IMR-90 (cell line): ENCODE results near the gene MCM6. TPM values are rescaled to one million over a fixed set of nuclear protein-coding genes. Genes with fewer than 3 reads are reported as not detected.

Experiments
- ATAC-seq: fragments of 200-7000 bp; cut with Tn5 transposase; 2 replicates; pipeline ENCODE4 v1.9.1; 2020; ENCODE audit warnings: low read depth, mild to moderate bottlenecking, moderate library complexity
- BruUV-seq: library from RNA; stranded (reverse); fragments of 400-500 nt; replicated peaks from 2 replicates; lab custom pipeline; 2021; lab: Mats Ljungman, UMichigan
- CTCF ChIA-PET: fragments of 300-600 bp; formaldehyde crosslinking; extraction: SDS; loops from one replicate; lab custom pipeline; 2021; ENCODE audit warnings: antibody characterized with exemption; lab: Yijun Ruan, JAX
- POLR2A ChIA-PET: fragments of 300-600 bp; sonication (Branson Sonifier 250); formaldehyde crosslinking; loops from one replicate; lab custom pipeline; 2022; ENCODE audit warnings: antibody characterized with exemption; ENCODE audit not compliant: unreplicated experiment; lab: Charles Lee
- DNase-seq: peaks from one replicate; pipeline ENCODE4 v3.0.0; 2013
- H2AFZ ChIP-seq: replicated peaks from 2 replicates; pipeline ENCODE3; 2013; ENCODE audit warnings: low read length, mild to moderate bottlenecking; ENCODE audit not compliant: poor library complexity
- H2AK5ac ChIP-seq: 2 replicates; pipeline ENCODE4 v1.6.1; 2013; ENCODE audit warnings: low read depth, low read length, inconsistent platforms
- H2AK9ac ChIP-seq: replicated peaks from 2 replicates; pipeline ENCODE3; 2013; ENCODE audit warnings: mild to moderate bottlenecking, low read depth, low read length, moderate library complexity; ENCODE audit not compliant: poor library complexity
- H2BK120ac ChIP-seq: 2 replicates; pipeline ENCODE4 v1.6.1; 2013; ENCODE audit warnings: low read depth, low read length, inconsistent platforms
- H2BK15ac ChIP-seq: 3 replicates; pipeline ENCODE4 v1.6.1; 2013; ENCODE audit warnings: low read depth, low read length, inconsistent platforms
- H2BK20ac ChIP-seq: 2 replicates; pipeline ENCODE4 v1.6.1; 2013; ENCODE audit warnings: low read depth, mild to moderate bottlenecking, inconsistent platforms, low read length, moderate library complexity
- H2BK5ac ChIP-seq: 2 replicates; pipeline ENCODE4 v1.6.1; 2013; ENCODE audit warnings: mild to moderate bottlenecking, low read depth, low read length, inconsistent platforms; ENCODE audit not compliant: poor library complexity, severe bottlenecking
- H3K14ac ChIP-seq: replicated peaks from 2 replicates; pipeline ENCODE4 v1.6.1; 2013; ENCODE audit warnings: low read depth, low read length, inconsistent platforms
- H3K18ac ChIP-seq: 2 replicates; pipeline ENCODE4 v1.6.1; 2013; ENCODE audit warnings: low read depth, low read length, control low read depth
- H3K23ac ChIP-seq: 2 replicates; pipeline ENCODE4 v1.6.1; 2013; ENCODE audit warnings: low read depth, low read length, inconsistent platforms
- H3K27ac ChIP-seq: 2 replicates; pipeline ENCODE4 v1.5.1; 2013; ENCODE audit warnings: mild to moderate bottlenecking, control low read depth, low read length; ENCODE audit not compliant: insufficient read depth
- H3K27me3 ChIP-seq: 2 replicates; pipeline ENCODE4 v1.6.1; 2013; ENCODE audit warnings: low read length; ENCODE audit not compliant: control insufficient read depth, insufficient read depth
- H3K36me3 ChIP-seq: 2 replicates; pipeline ENCODE4 v1.6.1; 2013; ENCODE audit warnings: low read length, mixed read lengths; ENCODE audit not compliant: control insufficient read depth, insufficient read depth
- H3K4ac ChIP-seq: 2 replicates; pipeline ENCODE4 v1.6.1; 2013; ENCODE audit warnings: low read depth, low read length, inconsistent platforms
- H3K4me1 ChIP-seq: 2 replicates; pipeline ENCODE4 v1.6.1; 2013; ENCODE audit warnings: low read length, mixed read lengths; ENCODE audit not compliant: control insufficient read depth, insufficient read depth
- H3K4me2 ChIP-seq: 2 replicates; pipeline ENCODE4 v1.6.1; 2013; ENCODE audit warnings: low read depth, mild to moderate bottlenecking, control low read depth, low read length, moderate library complexity
- H3K4me3 ChIP-seq: 2 replicates; pipeline ENCODE4 v1.5.1; 2013; ENCODE audit warnings: low read depth, mild to moderate bottlenecking, control low read depth, low read length, moderate library complexity; ENCODE audit not compliant: insufficient read depth
- H3K56ac ChIP-seq: 2 replicates; pipeline ENCODE4 v1.6.1; 2013; ENCODE audit warnings: low read length, inconsistent platforms; ENCODE audit not compliant: insufficient read depth; ENCODE audit errors: extremely low read depth
- H3K79me1 ChIP-seq, 2 experiments: 2 replicates each; pipeline ENCODE4 v1.6.1; 2013; ENCODE audit warnings: low read length in 2 of 2, inconsistent platforms in 1 of 2, low read depth in 1 of 2
- H3K9ac ChIP-seq: 2 replicates; pipeline ENCODE4 v1.6.1; 2013; ENCODE audit warnings: low read depth, low read length, control low read depth
- H3K9me1 ChIP-seq: 2 replicates; pipeline ENCODE4 v1.6.1; 2013; ENCODE audit warnings: low read length, inconsistent platforms; ENCODE audit not compliant: insufficient read depth
- H3K9me3 ChIP-seq: 2 replicates; pipeline ENCODE4 v1.6.1; 2013; ENCODE audit warnings: low read length; ENCODE audit not compliant: control insufficient read depth, insufficient read depth
- H4K20me1 ChIP-seq: 2 replicates; pipeline ENCODE4 v1.6.1; 2013; ENCODE audit warnings: low read length, inconsistent platforms; ENCODE audit not compliant: insufficient read depth
- H4K5ac ChIP-seq: 2 replicates; pipeline ENCODE4 v1.6.1; 2013; ENCODE audit warnings: mild to moderate bottlenecking, low read depth, low read length, control low read depth
- H4K8ac ChIP-seq, 2 experiments: 2 replicates each; pipeline ENCODE4 v1.6.1; 2013; ENCODE audit warnings: low read depth in 2 of 2, low read length in 2 of 2, control low read depth in 1 of 2, inconsistent platforms in 1 of 2
- H4K91ac ChIP-seq: 2 replicates; pipeline ENCODE4 v1.6.1; 2013; ENCODE audit warnings: low read depth, low read length, inconsistent platforms; ENCODE audit not compliant: insufficient read depth
- MXI1 ChIP-seq: IDR thresholded peaks from 2 replicates; pipeline ENCODE4 v1.6.1; 2012; ENCODE audit warnings: low read depth, mild to moderate bottlenecking, low read length, moderate library complexity, borderline replicate concordance
- RAD21 ChIP-seq: IDR thresholded peaks from 2 replicates; pipeline ENCODE4 v1.6.1; 2012; ENCODE audit warnings: low read length, improper control_type of control experiment
- WGBS, 2 experiments: methylation state at CpG; one replicate each; pipeline versions ENCODE4 v1.1.5 to v1.1.7; 2013; ENCODE audit warnings: missing lambda C conversion rate in 2 of 2; ENCODE audit not compliant: insufficient read length in 1 of 2; ENCODE audit errors: extremely low coverage in 2 of 2; 5-methylcytosine and 5-hydroxymethylcytosine counted together
- dilution Hi-C: fragments of 300-500 bp; cut with HindIII; formaldehyde crosslinking; loops from one replicate; pipeline ENCODE4 v1.14.3; 2018; ENCODE audit warnings: low sequenced_read_pairs; ENCODE audit not compliant: unreplicated experiment
- in situ Hi-C: fragments of 300-500 bp; cut with MboI; formaldehyde crosslinking; loops from 3 replicates; pipeline ENCODE4 v1.14.3; 2019; ENCODE audit warnings: low sequenced_read_pairs, inconsistent platforms, mixed read lengths
- intact Hi-C: fragments of 100-400 bp; cut with micrococcal nuclease; formaldehyde crosslinking; loops from 2 replicates; pipeline ENCODE4 v1.10.0; 2022
- microRNA-seq, 2 experiments: library from miRNA; stranded (forward) in 1 of 2; unstranded in 1 of 2; fragments of 10-50 nt in 1 of 2; fragments of <30 nt in 1 of 2; gene quantifications in 1 of 2; microRNA quantifications in 1 of 2; one replicate each; pipeline versions ENCODE3 to v1.1.0; 2013 to 2020; ENCODE audit not compliant: insufficient read depth in 1 of 2, insufficient read length in 1 of 2, unreplicated experiment in 1 of 2
- polyA plus RNA-seq, 3 experiments: library from polyadenylated mRNA; depleted of rRNA; stranded (reverse); fragments of >200 nt; gene quantifications; 2 replicates each; pipeline ENCODE4 v1.2.3, GENCODE V29; 2012; ENCODE audit warnings: low replicate concordance in 1 of 3
- small RNA-seq, 5 experiments: library from RNA; depleted of rRNA; stranded (forward); fragments of <200 nt; gene quantifications; one replicate each; pipeline ENCODE3, GENCODE V24; 2012
- total RNA-seq: library from RNA; depleted of rRNA; stranded (reverse); fragments of >200 nt; gene quantifications from 2 replicates; pipeline ENCODE4 v1.2.3, GENCODE V29; 2012; rRNA removed
- TF ChIP-seq, protein P1 (sequence below): fragments of 150-350 bp; IDR thresholded peaks from 2 replicates; pipeline ENCODE4 v1.6.1; 2017; ENCODE audit warnings: mild to moderate bottlenecking, antibody characterized with exemption, low read length, low read depth

The MCM6 gene
- total and polyA plus RNA-seq, 2 of the 4 experiments (the other 2 are of a cell fraction) = 21.4 to 29.6 TPM

DNA sequence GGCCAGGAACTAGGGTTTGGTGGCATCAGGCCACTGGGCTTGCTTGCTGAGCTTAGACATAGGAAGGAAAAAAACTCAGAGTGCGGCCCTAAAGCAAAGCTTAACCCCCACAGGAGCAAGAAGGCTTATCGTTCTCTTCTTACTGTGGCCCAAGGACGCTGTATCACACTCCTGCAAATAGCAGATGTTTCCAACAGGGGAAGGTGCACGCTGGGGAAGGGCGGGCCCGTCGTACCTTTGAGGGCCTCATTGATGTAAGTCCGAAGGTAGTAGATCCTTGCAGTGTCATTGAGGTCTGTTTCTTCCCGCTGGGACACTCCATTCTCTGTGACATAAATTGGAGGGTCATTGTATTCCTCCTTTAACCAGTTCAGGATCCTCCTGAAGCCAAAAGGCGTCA, 85.8 kb downstream of the MCM6 start:
- Histone ChIP-seq H3K9ac (no peak overlapping the region), H3K56ac (no peak overlapping the region), H2BK120ac (no peak overlapping the region), H2AFZ (no peak overlapping the region), H3K9me3 (peaks cover 7% of the 10 kb centered on the region; the same call in 1 of the 2 replicates), H3K4me1 (peaks cover 13% of the 10 kb centered on the region), H3K4me2 (no peak overlapping the region), H3K9me1 (peaks cover 8% of the 10 kb centered on the region; the same call in 1 of the 2 replicates), H4K91ac (no peak overlapping the region), H3K79me1 (peaks cover 0 to 12% of the 10 kb centered on the region in 2 experiments; a peak in 1 of 4 replicates), H3K4me3 (no peak overlapping the region), H2AK9ac (no peak overlapping the region), H4K8ac (no peak overlapping the region), H2BK5ac (no peak overlapping the region), H3K4ac (no peak overlapping the region), H3K27me3 (no peaks in the 10 kb centered on the region), H2BK15ac (no peak overlapping the region), H3K23ac (no peak overlapping the region), H3K36me3 (peaks cover 2% of the 10 kb centered on the region), H3K14ac (no peak overlapping the region), H2BK20ac (no peak overlapping the region), H4K20me1 (peaks cover 3% of the 10 kb centered on the region; the same call in 1 of the 2 replicates), H3K27ac (no peak overlapping the region), H4K5ac (no peak overlapping the region), H3K18ac (no peak overlapping the region), H2AK5ac (no peak overlapping the region)
- in situ Hi-C loops = no loop called here
- intact Hi-C loops = no loop called here
- TF ChIP-seq, protein P1, sequence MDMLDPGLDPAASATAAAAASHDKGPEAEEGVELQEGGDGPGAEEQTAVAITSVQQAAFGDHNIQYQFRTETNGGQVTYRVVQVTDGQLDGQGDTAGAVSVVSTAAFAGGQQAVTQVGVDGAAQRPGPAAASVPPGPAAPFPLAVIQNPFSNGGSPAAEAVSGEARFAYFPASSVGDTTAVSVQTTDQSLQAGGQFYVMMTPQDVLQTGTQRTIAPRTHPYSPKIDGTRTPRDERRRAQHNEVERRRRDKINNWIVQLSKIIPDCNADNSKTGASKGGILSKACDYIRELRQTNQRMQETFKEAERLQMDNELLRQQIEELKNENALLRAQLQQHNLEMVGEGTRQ = no peak
- no peak for TF ChIP-seq RAD21
- TF ChIP-seq MXI1 = no peak
- 100% methylated on average over 1 of the region's 10 CpGs; no CpG with 5 or more reads in 1 of the 2 experiments for WGBS, 2 experiments
- ChIA-PET POLR2A (no interaction called here), CTCF (no interaction called here)
- no peak for ATAC-seq
- dilution Hi-C loops = no loop called here
- BruUV-seq = no TSS peak
- no peak for DNase-seq

Small RNA genes within 50 kb of the gene (microRNA-seq; reads per million reads assigned to microRNA genes)
- not detected for gene RF00019 (ENCODE audit: insufficient read depth, insufficient read length)

Small RNA genes within 50 kb of the gene (small RNA-seq; reads per million reads assigned to genes)
- gene RF00019 = 0 reads per million in 5 experiments

Other genes with a start within 250 kb of the MCM6 start
- 49.1 and 64.7 TPM in 2 replicates for gene UBXN4, start 134.6 kb downstream of the MCM6 start, total RNA-seq
- gene UBXN4, start 134.6 kb downstream of the MCM6 start, polyA plus RNA-seq (2012; rRNA removed) = 39.1 and 48.1 TPM in 2 replicates
- gene LCT, start 39.3 kb downstream of the MCM6 start, total RNA-seq = under 0.01 TPM in 1 of 2 replicates, not detected in the other
- not detected in 2 replicates for gene LCT, start 39.3 kb downstream of the MCM6 start, polyA plus RNA-seq (2012; rRNA removed)
- 66.5 and 136 TPM in 2 replicates for gene DARS1, start 109.2 kb upstream of the MCM6 start, total RNA-seq
- gene DARS1, start 109.2 kb upstream of the MCM6 start, polyA plus RNA-seq (2012; rRNA removed) = 43.5 and 56.5 TPM in 2 replicates
- not detected in 2 replicates for gene CXCR4, start 241.7 kb upstream of the MCM6 start, total RNA-seq
- not detected in 2 replicates for gene CXCR4, start 241.7 kb upstream of the MCM6 start, polyA plus RNA-seq (2012; rRNA removed)